Endothelial cell of umbilical vein (primary cell): ENCODE results near the gene CUL9. TPM values are rescaled to one million over a fixed set of nuclear protein-coding genes. Genes with fewer than 3 reads are reported as not detected.

Source experiments
- BruUV-seq: library from RNA; stranded (reverse); fragments of 400-500 nt; replicated peaks from 2 replicates; lab custom pipeline; 2021; lab: Mats Ljungman, UMichigan
- CTCF ChIA-PET: fragments of 300-600, 350-600 bp; sonication (Branson Sonifier 250); formaldehyde crosslinking; loops from one replicate; lab custom pipeline; 2021; ENCODE audit warnings: antibody characterized with exemption, inconsistent platforms; lab: Charles Lee
- POLR2A ChIA-PET: fragments of 300-600, 350-600 bp; sonication (Branson Sonifier 250); formaldehyde crosslinking; loops from one replicate; lab custom pipeline; 2021; ENCODE audit warnings: antibody characterized with exemption, inconsistent platforms; lab: Charles Lee
- DNase-seq: peaks from one replicate; pipeline ENCODE4 v3.0.0-alpha.2; 2011; ENCODE audit warnings: low read depth, low spot score
- FAIRE-seq: peaks from 2 replicates; lab custom pipeline; 2011; peaks lifted over from hg19 to GRCh38; lab: Jason Lieb, UNC
- H2AFZ ChIP-seq: 2 replicates; pipeline ENCODE4 v1.6.0; 2012; ENCODE audit warnings: low read depth, low read length, control low read depth, inconsistent platforms
- H3K27ac ChIP-seq: 2 replicates; pipeline ENCODE4 v1.5.1; 2011; ENCODE audit warnings: low read depth, mild to moderate bottlenecking, control low read depth, low read length, moderate library complexity; ENCODE audit not compliant: insufficient read depth
- H3K27me3 ChIP-seq, 2 experiments: 2 replicates each; pipeline versions ENCODE4 v1.6.0 to v1.6.1; 2011; ENCODE audit warnings: low read length in 2 of 2, mixed read lengths in 1 of 2; ENCODE audit not compliant: control insufficient read depth in 2 of 2, insufficient read depth in 2 of 2
- H3K36me3 ChIP-seq, 2 experiments: 2 replicates in 1 of 2; 3 replicates in 1 of 2; pipeline ENCODE4 v1.5.1; 2011; ENCODE audit warnings: low read length in 2 of 2, mild to moderate bottlenecking in 1 of 2, moderate library complexity in 1 of 2; ENCODE audit not compliant: control insufficient read depth in 2 of 2, insufficient read depth in 2 of 2; ENCODE audit errors: extremely low read depth in 1 of 2
- H3K4me1 ChIP-seq: 3 replicates; pipeline ENCODE4 v1.5.1; 2011; ENCODE audit warnings: mild to moderate bottlenecking, low read length; ENCODE audit not compliant: control insufficient read depth, insufficient read depth; ENCODE audit errors: extremely low read depth
- H3K4me2 ChIP-seq: 2 replicates; pipeline ENCODE4 v1.6.1; 2011; ENCODE audit warnings: low read length, control low read depth, mixed read lengths; ENCODE audit not compliant: insufficient read depth
- H3K4me3 ChIP-seq, 3 experiments: fragments of 200-600 bp in 1 of 3; sonication (generic), shearing (Covaris generic) in 1 of 3; replicated peaks in 1 of 3; 2 replicates each; pipeline ENCODE4 v1.5.1; 2011 to 2016; ENCODE audit warnings: control low read depth in 3 of 3, low read length in 3 of 3, mild to moderate bottlenecking in 2 of 3, inconsistent platforms in 1 of 3, low read depth in 1 of 3, moderate library complexity in 1 of 3; ENCODE audit not compliant: insufficient read depth in 1 of 3
- H3K79me2 ChIP-seq: 2 replicates; pipeline ENCODE4 v1.6.0; 2012; ENCODE audit warnings: low read length, inconsistent platforms; ENCODE audit not compliant: control insufficient read depth, insufficient read depth
- H3K9ac ChIP-seq: replicated peaks from 2 replicates; pipeline ENCODE3; 2011; ENCODE audit warnings: low read length, control low read depth; ENCODE audit not compliant: insufficient read depth; ENCODE audit errors: extremely low read depth
- H3K9me1 ChIP-seq: replicated peaks from 3 replicates; pipeline ENCODE4 v1.6.0; 2011; ENCODE audit warnings: mild to moderate bottlenecking, low read length; ENCODE audit not compliant: control insufficient read depth, insufficient read depth; ENCODE audit errors: extremely low read depth
- H3K9me3 ChIP-seq: replicated peaks from 2 replicates; pipeline ENCODE4 v1.5.1; 2012; ENCODE audit warnings: low read length, inconsistent platforms; ENCODE audit not compliant: control insufficient read depth, insufficient read depth
- H4K20me1 ChIP-seq: replicated peaks from 2 replicates; pipeline ENCODE3; 2011; ENCODE audit warnings: mild to moderate bottlenecking, low read length; ENCODE audit not compliant: control insufficient read depth, insufficient read depth; ENCODE audit errors: extremely low read depth
- CTCF ChIP-seq, 2 donors: IDR thresholded peaks; 1 replicate in 1 of 2; 2 replicates in 1 of 2; pipeline ENCODE4 v1.5.1; 2011; ENCODE audit warnings: low read length in 2 of 2, mild to moderate bottlenecking in 2 of 2, moderate library complexity in 2 of 2, control low read depth in 1 of 2, inconsistent platforms in 1 of 2, low read depth in 1 of 2; ENCODE audit not compliant: insufficient read depth in 1 of 2; ENCODE audit errors: extremely low read depth in 1 of 2
- EZH2 ChIP-seq: IDR thresholded peaks from 2 replicates; pipeline ENCODE4 v1.6.1; 2012; ENCODE audit warnings: borderline replicate concordance, low read depth, mild to moderate bottlenecking, moderate library complexity, low read length, inconsistent platforms; ENCODE audit not compliant: severe bottlenecking
- FOS ChIP-seq: IDR thresholded peaks from 2 replicates; pipeline ENCODE4 v1.6.1; 2011; ENCODE audit warnings: mild to moderate bottlenecking, low read length, moderate library complexity, borderline replicate concordance; ENCODE audit not compliant: insufficient read depth
- GATA2 ChIP-seq: IDR thresholded peaks from 2 replicates; pipeline ENCODE4 v1.7.0; 2011; ENCODE audit warnings: low read depth, mild to moderate bottlenecking, moderate library complexity, mixed read lengths, low read length; ENCODE audit not compliant: insufficient read length, insufficient read depth
- JUN ChIP-seq: IDR thresholded peaks from 2 replicates; pipeline ENCODE4 v1.6.1; 2011; ENCODE audit warnings: borderline replicate concordance, low read depth; ENCODE audit not compliant: insufficient read length, insufficient read depth
- MAX ChIP-seq: IDR thresholded peaks from 2 replicates; pipeline ENCODE4 v1.6.1; 2011; ENCODE audit not compliant: insufficient read depth, insufficient read length
- MYC ChIP-seq: IDR thresholded peaks from one replicate; pipeline ENCODE4 v1.6.1; 2011; ENCODE audit warnings: mild to moderate bottlenecking, low read depth, low read length
- POLR2A ChIP-seq: IDR thresholded peaks from 2 replicates; pipeline ENCODE4 v1.6.1; 2012; ENCODE audit warnings: low read depth, mild to moderate bottlenecking, control low read depth, low read length
- POLR2AphosphoS5 ChIP-seq: IDR thresholded peaks from 2 replicates; pipeline ENCODE4 v1.6.1; 2012; ENCODE audit warnings: low read depth, mild to moderate bottlenecking, control low read depth, low read length, moderate library complexity; ENCODE audit not compliant: insufficient read depth
- dilution Hi-C: fragments of 300-500 bp; cut with MboI; formaldehyde crosslinking; loops from one replicate; pipeline ENCODE4 v1.15.0; 2019; ENCODE audit warnings: low sequenced_read_pairs; ENCODE audit not compliant: extremely low pct_ligation_motif_present
- intact Hi-C: fragments of 100-400 bp; cut with micrococcal nuclease; formaldehyde crosslinking; loops from one replicate; pipeline ENCODE4 v1.10.0; 2022
- polyA plus RNA-seq, 4 experiments: library from polyadenylated mRNA; depleted of rRNA in 3 of 4; stranded (reverse) in 3 of 4; unstranded in 1 of 4; fragments of >200 nt; gene quantifications; 2 replicates each; pipeline versions ENCODE4 v1.2.1 to v1.2.3, GENCODE V29; 2011 to 2012; ENCODE audit warnings: missing spikeins in 1 of 4
- total RNA-seq: library from RNA; stranded (reverse); gene quantifications from 2 replicates; pipeline ENCODE4 v1.2.3, GENCODE V29; 2021

CUL9 gene
- total and polyA plus RNA-seq, 2 donors (not counting 3 experiments of a cell fraction or from before 2014, with no cell fraction given) = 38.7 to 46.0 TPM

- no peak for FAIRE-seq
- CTCF ChIA-PET = interaction anchor here (1.0 to 1.6 kb wide), 2 partner anchors 39 to 238 kb away, joined by 4 to 5 read pairs; partner anchors contain the start of gene DNPH1
Observed at GRCh38 chr6:43267619-43268354, 85.8 kb downstream of the CUL9 start.

More at GRCh38 chr6:43267619-43268354, 85.8 kb downstream of the CUL9 start:
- Histone ChIP-seq H3K4me2 (no peak overlapping the region), H3K9me1 (no peaks in the 10 kb centered on the region), H3K27ac (no peak overlapping the region), H3K27me3 (peaks cover 18 to 29% of the 10 kb centered on the region in 2 experiments), H3K9ac (no peak overlapping the region), H3K4me3 (no peak overlapping the region), H3K79me2 (no peaks in the 10 kb centered on the region), H4K20me1 (no peaks in the 10 kb centered on the region), H3K4me1 (no peaks in the 10 kb centered on the region), H2AFZ (no peak overlapping the region), H3K9me3 (no peaks in the 10 kb centered on the region), H3K36me3 (no peaks in the 10 kb centered on the region)
- dilution Hi-C loops = no loop called here
- DNase-seq = no peak
- POLR2A ChIA-PET = no interaction called here
- intact Hi-C loops = no loop called here
- TF ChIP-seq CTCF (IDR thresholded peaks at IDR 0.05; ENCODE audit: extremely low read depth in 1 of 2, insufficient read depth in 1 of 2, low read depth in 1 of 2, low read length in 2 of 2) (no peak), EZH2 (no peak), JUN (no peak), FOS (no peak), MYC (no peak), MAX (no peak), POLR2A (no peak), GATA2 (no peak), POLR2AphosphoS5 (no peak)
- BruUV-seq = no TSS peak
